HG03108 (cell line): ENCODE results near the gene HRH2.

ENCODE experiments used
- ATAC-seq: cut with Tn5 transposase; IDR thresholded peaks from one replicate; pipeline ENCODE4 v1.9.1; 2021; ENCODE audit warnings: moderate library complexity; ENCODE audit not compliant: unreplicated experiment

Gene HRH2

GRCh38 chr5:175674731-175675346 is 17.0 kb downstream of the HRH2 start:
- ATAC-seq: no peak

GRCh38 chr5:175675873-175676272 is 18.0 kb downstream of the HRH2 start:
- ATAC-seq: no peak

GRCh38 chr5:175677571-175677970 is 19.7 kb downstream of the HRH2 start:
- ATAC-seq: no peak

GRCh38 chr5:175678074-175678473 is 20.2 kb downstream of the HRH2 start:
- no peak for ATAC-seq

- no peak for ATAC-seq
Observed at GRCh38 chr5:175679411-175679810, 21.5 kb downstream of the HRH2 start.

- no peak for ATAC-seq
Observed at GRCh38 chr5:175680020-175680419, 22.1 kb downstream of the HRH2 start.

GRCh38 chr5:175680463-175680862 is 22.6 kb downstream of the HRH2 start:
- ATAC-seq: no peak

GRCh38 chr5:175681045-175681967 is 23.4 kb downstream of the HRH2 start:
- ATAC-seq: no peak

- no peak for ATAC-seq
Observed at GRCh38 chr5:175681968-175682340, 24.1 kb downstream of the HRH2 start.

- no peak for ATAC-seq
Observed at GRCh38 chr5:175682664-175683063, 24.8 kb downstream of the HRH2 start.

- ATAC-seq: no peak
Observed at GRCh38 chr5:175683231-175683630, 25.4 kb downstream of the HRH2 start.

GRCh38 chr5:175683921-175684320 is 26.1 kb downstream of the HRH2 start:
- no peak for ATAC-seq

- no peak for ATAC-seq
Observed at GRCh38 chr5:175684931-175685330, 27.1 kb downstream of the HRH2 start.

GRCh38 chr5:175685701-175686350 is 28.0 kb downstream of the HRH2 start:
- no peak for ATAC-seq

GRCh38 chr5:175686396-175686795 is 28.5 kb downstream of the HRH2 start:
- ATAC-seq: no peak

- no peak for ATAC-seq
Observed at GRCh38 chr5:175686826-175687225, 29.0 kb downstream of the HRH2 start.

GRCh38 chr5:175687231-175687701 is 29.4 kb downstream of the HRH2 start:
- ATAC-seq: no peak

- no peak for ATAC-seq
Observed at GRCh38 chr5:175688352-175689146, 30.7 kb downstream of the HRH2 start.

- no peak for ATAC-seq
Observed at GRCh38 chr5:175689147-175689991, 31.5 kb downstream of the HRH2 start.

- ATAC-seq: no peak
Observed at GRCh38 chr5:175690025-175690424, 32.2 kb downstream of the HRH2 start.
